C1 segment of cervical spinal cord (tissue), 14 donors: ENCODE measurements around the gene SLC13A5.
"Not testable (repeated sequence)": the region's sequence is repeated elsewhere in the genome, so short reads cannot be mapped to it uniquely, and the experiment has no call there.

Experiments used
- DNase-seq, 14 donors: peaks; one replicate each; lab custom pipeline; 2025; lab: John Stamatoyannopoulos, UW

SLC13A5 gene

GRCh38 chr17:6711081-6711674 lies 2.0 kb downstream of the SLC13A5 start:
- peak in 4 of 14 donors; percentile 2 to 42 (median 18) for DNase-seq

DNA sequence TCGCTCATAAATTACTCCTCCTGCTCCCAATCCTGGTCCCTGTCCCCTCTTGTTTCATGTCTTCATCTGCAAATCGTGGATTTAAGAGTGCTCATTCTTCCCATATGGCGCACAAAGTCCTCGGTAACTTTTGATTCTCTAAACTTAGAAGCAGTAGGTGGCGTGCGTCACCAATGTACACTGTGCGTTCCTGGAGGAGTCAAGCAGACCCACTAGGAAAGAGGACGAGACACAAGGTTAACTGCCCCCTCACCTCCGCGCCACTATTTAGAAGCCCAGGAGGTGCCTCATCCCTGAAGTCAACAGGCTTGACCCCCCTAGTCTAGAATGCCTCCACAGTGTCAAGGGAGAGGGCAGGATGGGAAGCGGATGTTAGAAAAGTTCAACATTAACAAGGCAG lies 2.9 kb downstream of the SLC13A5 start:
- DNase-seq = no peak

- DNase-seq = no peak
Observed at GRCh38 chr17:6708357-6708961, 4.7 kb downstream of the SLC13A5 start.

GRCh38 chr17:6706996-6707395 lies 6.2 kb downstream of the SLC13A5 start:
- no peak for DNase-seq

DNA sequence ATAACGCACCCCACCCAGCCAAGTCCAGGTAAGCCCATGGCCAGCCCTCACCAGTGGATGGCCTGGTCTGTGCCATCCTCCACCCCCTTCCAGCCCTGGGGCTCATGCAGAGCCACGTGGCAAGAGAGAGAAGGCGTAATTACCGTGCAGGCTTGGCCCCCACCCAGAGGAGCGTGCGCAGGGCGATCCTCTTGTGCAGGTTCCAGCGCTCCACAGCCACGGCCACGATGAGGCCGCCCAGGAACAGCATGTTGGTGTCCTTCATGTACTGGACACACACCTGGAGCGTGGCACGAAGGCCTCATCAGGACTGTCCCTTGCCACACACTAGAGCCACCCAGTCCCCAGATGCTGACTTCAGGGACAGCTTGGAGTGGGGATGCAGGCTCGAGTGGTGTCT lies 6.7 kb downstream of the SLC13A5 start:
- DNase-seq = no peak

- no peak for DNase-seq
Observed at GRCh38 chr17:6704470-6705052, 8.6 kb downstream of the SLC13A5 start.

DNA sequence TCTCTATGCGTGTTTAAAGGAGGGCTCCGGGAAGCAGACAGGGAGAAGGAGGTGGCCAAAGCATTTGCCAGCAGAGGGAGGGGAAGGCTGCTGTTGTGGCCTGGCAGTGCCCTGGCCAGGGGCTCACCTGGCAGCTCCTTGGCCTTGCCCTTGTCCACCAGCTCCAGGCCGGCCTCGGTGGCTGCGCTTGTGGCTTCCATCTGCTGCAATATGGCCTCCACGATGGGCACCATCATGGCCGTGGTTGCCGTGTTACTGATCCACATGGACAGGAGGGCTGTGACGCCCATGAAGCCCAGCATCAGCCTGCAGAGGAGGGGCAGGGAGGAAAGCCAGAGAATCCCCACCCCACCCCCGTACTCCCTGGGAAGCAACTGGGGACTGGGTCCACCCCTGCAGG lies 9.4 kb downstream of the SLC13A5 start:
- DNase-seq = no peak

DNA sequence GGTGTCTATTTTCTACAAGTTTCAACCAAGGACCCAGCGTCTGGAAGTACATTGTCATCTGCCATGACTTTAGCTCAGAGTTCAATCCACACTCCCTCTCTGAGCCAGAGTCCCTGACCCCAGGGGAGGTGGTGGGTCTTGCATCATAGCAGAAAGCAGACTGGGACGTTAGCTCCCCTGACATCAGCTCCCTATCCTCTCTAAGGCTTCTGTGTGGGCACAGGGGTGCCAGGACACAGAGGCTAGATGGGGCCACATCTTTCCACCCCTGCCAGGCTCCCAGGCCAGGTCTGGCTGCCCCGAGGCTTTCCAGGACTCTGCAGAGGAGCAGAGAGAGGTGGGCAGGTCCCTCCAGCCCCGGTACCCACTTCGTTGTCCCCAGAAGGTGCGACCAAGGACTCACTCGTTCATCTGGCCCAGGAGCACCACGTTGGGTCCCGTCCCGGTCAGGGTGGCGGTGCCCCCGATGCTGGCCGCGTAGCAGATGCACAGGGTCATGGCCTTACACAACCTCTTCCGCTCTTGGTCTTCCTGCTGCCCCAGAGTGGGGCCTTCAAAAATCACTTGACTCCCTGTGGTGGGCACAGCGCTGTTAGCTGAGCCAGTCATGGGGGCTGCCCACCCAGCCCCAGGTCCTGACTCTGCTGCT lies 10.5 kb downstream of the SLC13A5 start:
- no peak for DNase-seq

DNA sequence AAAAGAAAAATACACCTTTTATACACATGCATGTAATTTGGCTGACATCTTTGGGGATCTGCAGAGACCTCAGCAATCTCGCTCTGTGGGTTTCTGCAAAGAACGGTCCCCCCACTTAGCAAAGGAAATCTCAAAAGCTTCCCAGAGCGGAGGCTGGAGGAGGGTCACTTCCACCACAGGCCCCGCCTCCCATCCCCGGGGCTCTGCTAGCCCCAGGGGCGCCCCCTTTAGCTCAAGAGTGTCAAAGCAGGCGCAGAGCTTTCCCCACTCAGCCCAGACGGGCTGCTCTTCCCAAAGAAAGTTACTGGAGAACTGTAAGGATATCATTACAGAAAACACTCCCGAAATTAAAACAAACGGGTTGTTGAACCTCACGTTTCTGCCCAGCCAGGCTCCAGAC lies 11.4 kb downstream of the SLC13A5 start:
- no peak for DNase-seq

DNA sequence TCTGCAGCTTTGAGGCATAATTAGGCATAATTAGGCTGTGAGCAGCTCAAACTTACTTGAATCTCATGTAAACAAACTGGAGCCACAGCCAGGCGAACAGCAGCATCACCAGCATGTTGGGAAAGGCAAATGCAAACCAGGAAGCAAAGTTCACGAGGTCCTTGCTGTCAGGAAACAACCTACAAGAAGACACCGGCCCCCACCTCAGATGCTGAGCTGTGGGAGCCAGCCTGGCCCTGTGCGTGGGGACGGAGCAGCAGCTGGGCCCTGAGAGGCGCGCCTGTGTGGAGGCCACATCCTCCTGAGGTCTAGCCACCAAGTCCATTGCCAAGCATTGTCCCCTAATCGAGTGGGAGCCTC lies 12.2 kb downstream of the SLC13A5 start:
- DNase-seq = no peak

GRCh38 chr17:6699997-6700947 lies 12.9 kb downstream of the SLC13A5 start:
- no peak for DNase-seq

GRCh38 chr17:6698004-6698403 lies 15.2 kb downstream of the SLC13A5 start:
- no peak for DNase-seq

DNA sequence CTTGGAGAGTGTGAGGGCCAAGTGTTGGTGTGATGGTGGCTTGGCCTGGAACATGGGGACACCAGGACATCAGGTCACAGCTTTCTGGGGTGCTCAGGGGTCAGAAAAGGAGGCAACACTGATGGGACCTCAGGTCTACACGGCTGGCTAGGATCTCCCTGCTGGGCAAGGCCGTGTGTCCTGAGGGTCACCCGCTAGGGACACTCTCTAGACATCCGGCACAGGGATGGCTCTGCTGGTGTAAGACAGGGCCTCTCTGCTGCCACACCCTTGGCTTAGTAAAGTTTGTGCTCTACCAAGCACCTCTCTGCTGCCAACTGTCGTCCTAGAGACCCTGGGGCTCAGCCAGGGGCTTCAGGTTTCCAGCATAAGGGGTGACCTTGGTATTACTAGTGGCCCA lies 16.3 kb downstream of the SLC13A5 start:
- no peak for DNase-seq

DNA sequence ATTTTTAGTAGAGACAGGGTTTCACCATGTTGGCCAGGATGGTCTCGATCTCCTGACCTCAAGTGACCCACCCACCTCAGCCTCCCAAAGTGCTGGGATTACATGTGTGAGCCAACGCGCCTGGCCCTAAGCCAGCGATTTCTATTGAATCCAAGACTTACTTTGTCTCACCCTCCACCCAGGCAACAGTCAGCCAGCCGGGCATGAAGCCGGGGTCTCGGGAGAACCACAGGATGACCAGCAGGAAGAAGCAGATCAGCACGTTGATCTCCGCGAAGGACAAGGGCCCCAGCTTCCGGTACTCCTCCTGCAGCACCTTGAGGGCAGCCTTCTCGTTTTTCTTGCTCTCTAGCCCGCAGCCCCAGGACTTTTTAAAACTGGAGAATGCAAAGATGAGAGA lies 17.6 kb downstream of the SLC13A5 start:
- DNase-seq = no peak

- no peak for DNase-seq
Observed at GRCh38 chr17:6695051-6695450, 18.1 kb downstream of the SLC13A5 start.

GRCh38 chr17:6691958-6692357 lies 21.2 kb downstream of the SLC13A5 start:
- not testable (repeated sequence) for DNase-seq

GRCh38 chr17:6691546-6691945 lies 21.6 kb downstream of the SLC13A5 start:
- DNase-seq = no peak

DNA sequence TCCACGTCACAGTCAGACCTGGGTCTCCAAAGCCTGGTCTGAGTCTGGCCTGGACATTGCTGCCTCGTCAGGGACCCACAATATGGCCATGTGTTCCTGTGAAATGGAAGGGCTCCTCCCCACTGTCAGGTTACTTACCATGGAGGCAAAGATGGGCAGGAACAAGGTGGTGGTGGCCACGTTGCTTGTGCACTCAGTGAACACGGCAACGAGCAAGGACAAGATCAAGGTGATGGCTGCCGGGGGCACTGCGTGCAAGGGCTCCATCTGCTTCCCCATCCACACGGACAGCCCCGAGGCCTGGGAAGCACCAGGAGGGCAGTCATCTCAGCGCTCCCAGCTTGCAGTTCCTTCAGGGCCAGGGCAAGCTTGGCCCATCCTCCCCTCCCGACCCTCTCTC lies 22.5 kb downstream of the SLC13A5 start:
- DNase-seq = no peak

DNA sequence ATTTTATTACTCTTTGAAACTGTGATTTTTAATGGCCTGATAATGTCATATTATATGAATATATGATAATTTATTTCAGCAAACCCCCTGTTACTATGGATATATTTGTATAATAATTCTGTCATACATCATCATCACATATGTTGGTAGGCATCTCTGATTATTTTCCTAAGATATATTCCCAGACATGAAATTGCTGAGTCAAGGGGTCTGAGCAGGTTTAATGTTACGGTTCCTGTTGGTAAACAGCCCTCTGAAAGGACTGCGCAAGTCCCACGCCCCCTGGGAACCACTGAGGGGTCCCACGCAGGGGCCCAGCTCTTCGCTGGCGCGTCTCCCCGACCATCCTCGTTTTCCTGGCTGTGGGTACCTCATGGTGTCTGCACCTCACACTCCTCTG lies 24.2 kb downstream of the SLC13A5 start:
- no peak for DNase-seq

GRCh38 chr17:6686026-6686425 lies 27.1 kb downstream of the SLC13A5 start:
- DNase-seq = no peak

GRCh38 chr17:6684881-6685767 lies 28.0 kb downstream of the SLC13A5 start:
- no peak for DNase-seq
